ENCODE measurements around the gene TREM2. TPM values are rescaled to one million over a fixed set of nuclear protein-coding genes. Genes with fewer than 3 reads are reported as not detected.

TREM2 gene
- total RNA-seq, 1 donor = not detected

GRCh38 chr6:41200296-41200900, 37.5 kb upstream of the TREM2 start:
- TF ChIP-seq CTCF (IDR thresholded peaks at IDR 0.05; ENCODE audit: insufficient read depth, low read depth, low read length) = no peak
- peak; percentile 33 for DNase-seq (ENCODE audit: low read depth)

DNA sequence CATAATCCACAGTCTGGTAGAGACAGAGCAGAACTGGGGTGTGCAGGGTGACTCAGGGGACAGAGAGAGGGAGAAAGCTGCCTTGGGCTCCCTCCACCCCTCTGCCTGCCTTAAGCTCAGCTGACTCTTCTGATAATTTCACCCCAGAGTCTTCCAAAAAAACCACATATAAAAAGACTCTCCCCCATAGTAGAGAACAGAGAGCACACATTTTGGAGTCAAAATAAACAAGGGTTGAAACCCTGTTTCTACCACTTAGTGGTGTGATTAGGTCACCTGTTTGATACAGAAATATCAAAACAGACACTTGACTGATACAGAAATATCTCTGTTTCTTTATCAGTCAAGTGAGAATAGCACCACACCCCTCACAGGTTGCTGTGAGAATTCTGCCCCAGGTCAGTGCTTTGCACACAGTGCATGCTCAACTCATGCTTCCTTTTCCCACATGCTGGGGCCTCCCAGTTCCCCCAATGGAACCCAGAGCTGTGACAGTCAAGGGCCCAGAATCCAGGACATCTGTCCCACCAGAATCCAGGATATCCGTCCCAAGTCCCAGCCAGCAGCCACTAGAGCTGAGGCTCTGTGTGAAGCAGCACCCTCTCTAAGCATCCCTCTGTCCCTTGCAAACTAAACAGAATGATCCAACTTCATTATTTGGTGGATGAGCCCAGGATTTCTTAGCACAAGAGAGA, 36.8 kb upstream of the TREM2 start:
- no peak for DNase-seq (ENCODE audit: low read depth)
- no peak overlapping the region for H3K4me3 ChIP-seq (ENCODE audit: low read depth, low read length)
- no peak for TF ChIP-seq CTCF (IDR thresholded peaks at IDR 0.05; ENCODE audit: insufficient read depth, low read depth, low read length)

More at GRCh38 chr6:41200296-41200900, 37.5 kb upstream of the TREM2 start:
- H3K4me3 ChIP-seq (ENCODE audit: low read depth, low read length) = no peak overlapping the region

- no peak for TF ChIP-seq CTCF (IDR thresholded peaks at IDR 0.05; ENCODE audit: insufficient read depth, low read depth, low read length)
- H3K4me3 ChIP-seq (ENCODE audit: low read depth, low read length) = no peak overlapping the region
Measured at GRCh38 chr6:41197234-41197633, 34.3 kb upstream of the TREM2 start.

GRCh38 chr6:41194386-41194785, 31.5 kb upstream of the TREM2 start:
- no peak for TF ChIP-seq CTCF (IDR thresholded peaks at IDR 0.05; ENCODE audit: insufficient read depth, low read depth, low read length)
- H3K4me3 ChIP-seq (ENCODE audit: low read depth, low read length) = no peak overlapping the region
- DNase-seq (ENCODE audit: low read depth) = no peak

More at GRCh38 chr6:41197234-41197633, 34.3 kb upstream of the TREM2 start:
- no peak for DNase-seq (ENCODE audit: low read depth)

DNA sequence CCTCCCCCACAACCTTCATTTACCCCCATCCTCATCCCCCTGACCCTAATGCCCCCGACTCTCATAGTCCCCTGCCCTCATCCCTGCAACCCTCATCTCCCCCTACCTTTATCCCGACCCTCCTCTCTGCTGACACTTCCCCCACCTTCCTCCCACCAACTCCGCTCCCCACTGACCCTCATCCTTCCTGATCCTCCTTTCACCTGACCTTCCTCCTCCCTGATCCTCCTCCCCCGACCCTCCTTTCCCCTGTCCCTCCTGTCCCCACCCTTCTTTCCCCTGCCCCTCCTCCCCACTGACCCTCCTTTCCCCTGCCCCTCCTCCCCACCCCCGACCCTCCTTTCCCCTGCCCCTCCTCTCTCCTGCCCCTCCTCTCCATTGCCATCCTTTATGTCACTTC, 31.0 kb upstream of the TREM2 start:
- TF ChIP-seq CTCF (IDR thresholded peaks at IDR 0.05; ENCODE audit: insufficient read depth, low read depth, low read length) = no peak

DNA sequence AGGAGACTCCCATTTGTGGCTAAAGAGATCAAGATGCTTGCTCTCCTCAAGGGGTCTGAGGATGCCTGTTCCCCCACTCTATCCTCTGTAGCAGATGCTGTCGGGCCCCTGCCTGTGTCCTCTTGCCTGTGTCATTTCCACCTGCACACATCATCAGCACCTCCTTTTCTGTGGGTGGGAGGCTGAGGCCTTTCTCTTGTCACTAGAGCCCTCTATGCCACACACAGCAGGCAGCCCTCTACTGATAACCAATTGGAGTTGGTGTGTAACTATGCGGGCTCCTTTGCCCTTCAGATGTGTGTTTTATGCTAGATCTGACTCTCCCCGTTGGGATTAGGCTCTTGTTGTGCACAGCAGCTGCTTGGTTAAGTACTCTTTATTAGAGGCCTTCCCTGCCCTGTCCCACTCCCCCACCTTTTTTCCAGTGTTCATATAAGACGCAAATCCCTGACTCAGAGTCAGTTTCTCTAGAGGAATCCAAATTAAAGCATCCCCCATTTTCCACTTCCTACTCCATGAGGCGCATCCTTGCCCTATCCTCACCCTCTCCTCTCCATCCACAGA, 30.3 kb upstream of the TREM2 start:
- no peak for DNase-seq (ENCODE audit: low read depth)
- H3K4me3 ChIP-seq (ENCODE audit: low read depth, low read length) = no peak overlapping the region
- TF ChIP-seq CTCF (IDR thresholded peaks at IDR 0.05; ENCODE audit: insufficient read depth, low read depth, low read length) = no peak

More for the DNA sequence above, 31.0 kb upstream of the TREM2 start:
- DNase-seq (ENCODE audit: low read depth) = no peak
- no peak overlapping the region for H3K4me3 ChIP-seq (ENCODE audit: low read depth, low read length)

Measured in fibroblast of villous mesenchyme (primary cell).